DLD1 (cell line): ENCODE measurements around the gene PYURF.

Source experiments
- in situ Hi-C: cut with HindIII; loops from 2 replicates; pipeline ENCODE4 v1.10.0; 2017; ENCODE audit warnings: low sequenced_read_pairs

PYURF gene

DNA sequence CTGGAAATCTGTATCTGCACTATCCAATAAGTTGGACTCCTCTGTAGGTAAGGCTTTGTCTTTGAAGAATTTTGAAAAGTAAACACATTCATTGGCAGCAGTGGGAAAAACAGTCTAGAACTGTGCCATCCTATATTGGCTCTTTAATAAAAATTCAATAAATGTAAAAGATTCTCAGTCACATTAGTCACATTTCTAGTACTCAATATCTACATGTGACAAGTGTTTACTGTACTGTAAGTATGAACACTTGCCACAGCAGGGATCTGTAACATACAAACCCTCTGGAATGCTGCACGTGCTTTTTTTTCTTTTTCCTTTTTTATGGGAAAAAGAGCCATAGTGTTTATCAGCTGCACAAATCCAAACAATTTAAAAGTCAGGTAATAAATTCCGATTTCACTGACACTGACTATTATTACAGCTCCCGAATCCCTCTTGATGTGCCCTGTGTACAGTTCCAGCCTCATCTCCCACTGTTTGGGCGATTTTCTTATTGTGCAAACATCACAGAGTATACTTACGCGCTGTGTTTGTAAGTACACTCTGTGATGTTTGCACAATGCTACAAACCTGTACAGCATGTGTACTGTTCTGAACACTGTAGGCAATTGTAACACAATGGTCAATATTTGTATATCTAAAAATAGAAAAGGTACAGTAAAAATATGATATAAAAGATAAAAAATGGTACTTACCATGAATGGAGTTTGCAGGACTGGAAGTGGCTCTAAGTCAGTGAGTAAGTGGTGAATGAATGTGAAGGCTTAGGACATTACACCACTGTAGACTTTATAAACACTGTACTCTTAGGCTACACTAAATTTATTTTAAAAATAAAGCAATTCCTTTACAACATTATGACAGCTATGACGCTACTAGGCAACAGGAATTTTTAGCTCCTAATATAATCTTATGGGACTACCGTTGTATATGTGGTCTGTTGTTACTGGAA lies 8.7 kb downstream of the PYURF start:
- in situ Hi-C loops, result loop anchor here (25.0 kb wide), 2 partner anchors 253 to 478 kb away; no protein-coding TSS in a partner anchor

DNA sequence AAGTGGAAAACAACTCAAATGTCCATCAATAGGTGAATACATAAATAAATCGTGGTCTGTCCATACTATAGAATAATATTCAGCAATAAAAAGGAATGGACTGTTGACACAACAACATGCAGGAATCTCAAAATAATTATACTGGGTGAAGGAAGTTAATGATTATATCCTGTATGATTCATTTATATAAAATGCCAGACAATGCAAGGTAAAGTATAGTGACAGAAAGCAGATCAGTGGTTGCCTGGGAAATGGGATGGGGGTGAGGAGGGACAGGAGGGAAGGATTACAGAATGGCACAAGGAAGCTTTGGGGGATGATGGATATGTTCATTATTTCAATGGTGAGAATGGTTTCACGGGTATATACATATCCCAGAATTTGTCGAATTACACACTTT lies 12.3 kb downstream of the PYURF start:
- in situ Hi-C loops, result loop anchor here (25.0 kb wide), 2 partner anchors 249 to 474 kb away; no protein-coding TSS in a partner anchor

- in situ Hi-C loops, result loop anchor here (25.0 kb wide), 2 partner anchors 241 to 466 kb away; no protein-coding TSS in a partner anchor
These were observed 20.2 kb downstream of the PYURF start for GRCh38 chr4:88503344-88503743.

- in situ Hi-C loops, result no loop called here
These were observed 25.6 kb downstream of the PYURF start for GRCh38 chr4:88497859-88498409.

- in situ Hi-C loops, result no loop called here
These were observed 34.3 kb downstream of the PYURF start for GRCh38 chr4:88489100-88489761.

GRCh38 chr4:88481537-88481936 lies 42.0 kb downstream of the PYURF start:
- in situ Hi-C loops, result no loop called here

- in situ Hi-C loops, result no loop called here
These were observed 45.3 kb downstream of the PYURF start for GRCh38 chr4:88478247-88478646.

GRCh38 chr4:88477229-88477860 lies 46.2 kb downstream of the PYURF start:
- in situ Hi-C loops, result no loop called here
